Measurements from ENCODE around the gene THBS1.

The THBS1 gene

GRCh38 chr15:39610665-39611064 lies 29.8 kb downstream of the THBS1 start:
- TF ChIP-seq BHLHE40 (IDR thresholded peaks at IDR 0.05; ENCODE audit: borderline replicate concordance), result no peak
- no peak for TF ChIP-seq LEF1 (IDR thresholded peaks at IDR 0.05; ENCODE audit: borderline replicate concordance)
- no peak for TF ChIP-seq FOXA1 (IDR thresholded peaks at IDR 0.05)
- no peak for TF ChIP-seq HDGF (IDR thresholded peaks at IDR 0.05; ENCODE audit: borderline replicate concordance)
- no peak for TF ChIP-seq L3MBTL2 (conservative IDR thresholded peaks at IDR 0.05)
- no peak for TF ChIP-seq CTBP1 (IDR thresholded peaks at IDR 0.05; ENCODE audit: borderline replicate concordance)
- no peak for TF ChIP-seq TARDBP (IDR thresholded peaks at IDR 0.05)
- TF ChIP-seq NFRKB (IDR thresholded peaks at IDR 0.05), result no peak
- no peak for TF ChIP-seq ARNT (IDR thresholded peaks at IDR 0.05)
- no peak for TF ChIP-seq FOXK2 (IDR thresholded peaks at IDR 0.05)
- no peak for TF ChIP-seq FOXM1 (IDR thresholded peaks at IDR 0.05; ENCODE audit: borderline replicate concordance)
- no peak for TF ChIP-seq PKNOX1 (IDR thresholded peaks at IDR 0.05)
- no peak for TF ChIP-seq ELF4 (IDR thresholded peaks at IDR 0.05)
- no peak for TF ChIP-seq SUZ12 (IDR thresholded peaks at IDR 0.05)
- TF ChIP-seq ZNF384 (IDR thresholded peaks at IDR 0.05), result no peak
- DNase-seq (ENCODE audit: extremely low spot score), result no peak
- POLR2A ChIA-PET, result no interaction called here
- CTCF ChIA-PET, result no interaction called here

GRCh38 chr15:39613271-39613670 lies 32.4 kb downstream of the THBS1 start:
- no peak for TF ChIP-seq ARNT (IDR thresholded peaks at IDR 0.05)
- TF ChIP-seq CTBP1 (IDR thresholded peaks at IDR 0.05; ENCODE audit: borderline replicate concordance), result no peak
- no peak for TF ChIP-seq PKNOX1 (IDR thresholded peaks at IDR 0.05)
- no peak for TF ChIP-seq TARDBP (IDR thresholded peaks at IDR 0.05)
- TF ChIP-seq FOXK2 (IDR thresholded peaks at IDR 0.05), result no peak
- TF ChIP-seq NFRKB (IDR thresholded peaks at IDR 0.05), result no peak
- TF ChIP-seq BHLHE40 (IDR thresholded peaks at IDR 0.05; ENCODE audit: borderline replicate concordance), result no peak
- no peak for TF ChIP-seq ELF4 (IDR thresholded peaks at IDR 0.05)
- no peak for TF ChIP-seq HDGF (IDR thresholded peaks at IDR 0.05; ENCODE audit: borderline replicate concordance)
- DNase-seq (ENCODE audit: extremely low spot score), result no peak
- ChIA-PET CTCF (no interaction called here), POLR2A (no interaction called here)

- ChIA-PET POLR2A (no interaction called here), CTCF (no interaction called here)
- TF ChIP-seq NFRKB (IDR thresholded peaks at IDR 0.05) (no peak), LEF1 (IDR thresholded peaks at IDR 0.05; ENCODE audit: borderline replicate concordance) (no peak), BHLHE40 (IDR thresholded peaks at IDR 0.05; ENCODE audit: borderline replicate concordance) (no peak), PKNOX1 (IDR thresholded peaks at IDR 0.05) (no peak), FOXA1 (IDR thresholded peaks at IDR 0.05) (no peak), L3MBTL2 (conservative IDR thresholded peaks at IDR 0.05) (no peak), FOXM1 (IDR thresholded peaks at IDR 0.05; ENCODE audit: borderline replicate concordance) (no peak), FOXK2 (IDR thresholded peaks at IDR 0.05) (no peak), TARDBP (IDR thresholded peaks at IDR 0.05) (no peak), ELF4 (IDR thresholded peaks at IDR 0.05) (no peak), HDGF (IDR thresholded peaks at IDR 0.05; ENCODE audit: borderline replicate concordance) (no peak), CTBP1 (IDR thresholded peaks at IDR 0.05; ENCODE audit: borderline replicate concordance) (no peak), SUZ12 (IDR thresholded peaks at IDR 0.05) (no peak), ZNF384 (IDR thresholded peaks at IDR 0.05) (no peak), SP1 (IDR thresholded peaks at IDR 0.05) (no peak), ARNT (IDR thresholded peaks at IDR 0.05) (no peak)
- no peak for DNase-seq (ENCODE audit: extremely low spot score)
Measured at GRCh38 chr15:39613861-39614260, 33.0 kb downstream of the THBS1 start.

- no peak for DNase-seq (ENCODE audit: extremely low spot score)
- POLR2A ChIA-PET, result no interaction called here
- TF ChIP-seq NFRKB (IDR thresholded peaks at IDR 0.05) (no peak), PKNOX1 (IDR thresholded peaks at IDR 0.05) (no peak), TARDBP (IDR thresholded peaks at IDR 0.05) (no peak), FOXA1 (IDR thresholded peaks at IDR 0.05) (no peak)
- CTCF ChIA-PET, result no interaction called here
Measured at GRCh38 chr15:39616731-39617455, 36.0 kb downstream of the THBS1 start.

GRCh38 chr15:39618063-39618823 lies 37.4 kb downstream of the THBS1 start:
- ChIA-PET POLR2A (no interaction called here), CTCF (no interaction called here)
- TF ChIP-seq CTBP1 (IDR thresholded peaks at IDR 0.05; ENCODE audit: borderline replicate concordance) (no peak), L3MBTL2 (conservative IDR thresholded peaks at IDR 0.05) (no peak), FOXA1 (IDR thresholded peaks at IDR 0.05) (no peak), HDGF (IDR thresholded peaks at IDR 0.05; ENCODE audit: borderline replicate concordance) (no peak), FOXK2 (IDR thresholded peaks at IDR 0.05) (no peak), PKNOX1 (IDR thresholded peaks at IDR 0.05) (no peak), SP1 (IDR thresholded peaks at IDR 0.05) (no peak), NFRKB (IDR thresholded peaks at IDR 0.05) (no peak), ZNF384 (IDR thresholded peaks at IDR 0.05) (no peak), BHLHE40 (IDR thresholded peaks at IDR 0.05; ENCODE audit: borderline replicate concordance) (no peak), FOXM1 (IDR thresholded peaks at IDR 0.05; ENCODE audit: borderline replicate concordance) (no peak), SUZ12 (IDR thresholded peaks at IDR 0.05) (no peak), LEF1 (IDR thresholded peaks at IDR 0.05; ENCODE audit: borderline replicate concordance) (no peak), ARNT (IDR thresholded peaks at IDR 0.05) (no peak), TARDBP (IDR thresholded peaks at IDR 0.05) (no peak), ELF4 (IDR thresholded peaks at IDR 0.05) (no peak)
- DNase-seq (ENCODE audit: extremely low spot score), result no peak
